Measurements from ENCODE around the gene IFI44. TPM values are rescaled to one million over a fixed set of nuclear protein-coding genes. Genes with fewer than 3 reads are reported as not detected.

Gene IFI44
- total RNA-seq, 1 donor from 2014 or later, result 17.7 TPM

DNA sequence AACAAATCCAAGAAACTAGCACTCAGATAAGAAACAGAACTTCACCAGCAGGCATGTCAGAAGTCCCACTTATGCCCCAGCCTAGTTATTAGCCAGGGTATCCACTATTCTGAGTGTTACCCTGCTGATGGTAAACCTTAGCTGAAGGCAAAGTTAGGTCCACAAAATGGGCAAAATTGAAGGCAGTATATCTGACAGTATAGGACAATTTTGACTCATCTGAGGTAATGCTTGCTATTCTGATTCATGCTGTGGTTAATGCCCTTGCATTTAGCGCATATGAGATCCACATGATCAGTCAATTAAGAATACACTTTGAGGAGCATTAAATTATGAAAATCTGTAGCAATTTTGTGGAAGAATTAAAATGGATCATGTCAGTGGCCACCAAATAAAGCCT lies 15.1 kb downstream of the IFI44 start:
- Histone ChIP-seq H3K4me3 (no peak overlapping the region), H3K4me1 (no peaks in the 10 kb centered on the region), H3K27ac (no peak overlapping the region), H3K9me3 (no peaks in the 10 kb centered on the region), H3K36me3 (peaks cover 0 to 9% of the 10 kb centered on the region in 2 donors), H3K27me3 (no peaks in the 10 kb centered on the region)
- intact Hi-C loops (cut with DNase I), result no loop called here
- TF ChIP-seq POLR2AphosphoS5 (IDR thresholded peaks at IDR 0.05; ENCODE audit: insufficient read depth in 1 of 2, low read depth in 1 of 2), result no peak
- DNase-seq (ENCODE audit: extremely low spot score in 2 of 2), result no peak

DNA sequence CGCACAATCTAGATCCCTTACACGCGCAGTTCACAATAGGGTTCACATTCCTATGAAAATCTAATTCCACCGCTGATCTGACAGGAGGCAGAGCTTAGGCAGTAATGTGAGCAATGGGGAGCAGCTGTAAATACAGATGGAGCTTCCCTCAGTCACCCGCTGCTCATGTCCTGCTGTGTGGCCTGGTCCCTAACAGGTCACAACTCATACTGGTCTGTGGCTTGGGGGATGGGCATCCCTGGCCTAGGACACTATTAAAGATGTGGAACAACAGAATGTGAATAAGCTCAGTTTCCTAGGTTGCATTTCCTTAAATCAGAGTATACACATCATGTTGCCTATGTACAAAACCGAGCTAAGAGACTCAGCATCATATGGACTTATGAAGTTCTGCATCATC lies 16.2 kb downstream of the IFI44 start:
- TF ChIP-seq POLR2AphosphoS5 (IDR thresholded peaks at IDR 0.05; ENCODE audit: insufficient read depth in 1 of 2, low read depth in 1 of 2) (no peak), POLR2A (IDR thresholded peaks at IDR 0.05) (no peak)
- TF ChIP-seq, protein P1, sequence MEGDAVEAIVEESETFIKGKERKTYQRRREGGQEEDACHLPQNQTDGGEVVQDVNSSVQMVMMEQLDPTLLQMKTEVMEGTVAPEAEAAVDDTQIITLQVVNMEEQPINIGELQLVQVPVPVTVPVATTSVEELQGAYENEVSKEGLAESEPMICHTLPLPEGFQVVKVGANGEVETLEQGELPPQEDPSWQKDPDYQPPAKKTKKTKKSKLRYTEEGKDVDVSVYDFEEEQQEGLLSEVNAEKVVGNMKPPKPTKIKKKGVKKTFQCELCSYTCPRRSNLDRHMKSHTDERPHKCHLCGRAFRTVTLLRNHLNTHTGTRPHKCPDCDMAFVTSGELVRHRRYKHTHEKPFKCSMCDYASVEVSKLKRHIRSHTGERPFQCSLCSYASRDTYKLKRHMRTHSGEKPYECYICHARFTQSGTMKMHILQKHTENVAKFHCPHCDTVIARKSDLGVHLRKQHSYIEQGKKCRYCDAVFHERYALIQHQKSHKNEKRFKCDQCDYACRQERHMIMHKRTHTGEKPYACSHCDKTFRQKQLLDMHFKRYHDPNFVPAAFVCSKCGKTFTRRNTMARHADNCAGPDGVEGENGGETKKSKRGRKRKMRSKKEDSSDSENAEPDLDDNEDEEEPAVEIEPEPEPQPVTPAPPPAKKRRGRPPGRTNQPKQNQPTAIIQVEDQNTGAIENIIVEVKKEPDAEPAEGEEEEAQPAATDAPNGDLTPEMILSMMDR (IDR thresholded peaks at IDR 0.05), result no peak
- H3K4me3 ChIP-seq, result no peak overlapping the region
- peaks cover 0 to 4% of the 10 kb centered on the region in 2 donors for H3K36me3 ChIP-seq
- H3K4me1 ChIP-seq, result no peaks in the 10 kb centered on the region
- no peaks in the 10 kb centered on the region for H3K27me3 ChIP-seq
- no peak overlapping the region for H3K27ac ChIP-seq
- intact Hi-C loops (cut with DNase I), result no loop called here
- no peaks in the 10 kb centered on the region for H3K9me3 ChIP-seq
- no peak for DNase-seq (ENCODE audit: extremely low spot score in 2 of 2)

DNA sequence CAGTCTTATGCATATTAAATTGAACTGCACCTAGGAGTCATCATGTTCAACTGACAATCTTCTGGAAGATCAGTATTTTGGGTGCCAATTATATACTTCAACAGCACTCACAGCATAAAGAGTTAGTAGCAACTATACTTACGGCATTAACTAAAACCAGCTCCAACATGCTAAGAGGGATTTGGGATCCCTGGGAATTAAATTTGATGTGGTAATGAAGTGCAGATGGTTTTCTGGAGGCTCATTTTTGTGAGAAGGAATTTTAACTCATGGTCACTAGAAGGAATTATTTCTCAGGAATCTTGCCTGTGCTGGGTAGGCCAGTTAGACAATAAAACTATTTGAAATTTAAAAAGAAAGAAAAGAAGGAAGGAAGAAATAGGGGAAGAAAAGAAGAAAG lies 18.3 kb downstream of the IFI44 start:
- Histone ChIP-seq H3K27me3 (no peaks in the 10 kb centered on the region), H3K4me3 (no peak overlapping the region), H3K4me1 (no peaks in the 10 kb centered on the region), H3K36me3 (no peaks in the 10 kb centered on the region), H3K9me3 (no peaks in the 10 kb centered on the region), H3K27ac (no peak overlapping the region)
- TF ChIP-seq POLR2A (IDR thresholded peaks at IDR 0.05), result no peak
- TF ChIP-seq POLR2AphosphoS5 (IDR thresholded peaks at IDR 0.05; ENCODE audit: insufficient read depth in 1 of 2, low read depth in 1 of 2), result no peak
- TF ChIP-seq, protein P1 (IDR thresholded peaks at IDR 0.05), result no peak
- intact Hi-C loops (cut with DNase I), result no loop called here
- no peak for DNase-seq (ENCODE audit: extremely low spot score in 2 of 2)

DNA sequence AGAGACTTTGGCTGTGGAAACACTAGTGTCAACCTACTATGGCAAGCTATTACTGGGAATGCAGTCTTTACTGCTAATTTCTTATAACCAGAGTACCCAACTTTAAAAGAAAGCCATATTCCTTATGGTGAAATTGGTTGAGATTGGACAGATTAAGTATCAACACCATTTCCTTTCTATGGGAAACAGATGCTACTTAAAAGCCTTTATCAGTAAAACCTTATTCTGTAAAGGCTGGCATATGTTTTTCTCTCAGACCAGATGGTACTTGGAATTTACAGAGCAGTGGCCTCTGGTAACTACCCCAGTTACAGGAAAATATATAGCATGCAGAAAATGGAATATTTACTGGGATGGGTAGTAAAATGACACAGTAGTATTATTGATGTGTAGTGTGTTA lies 18.8 kb downstream of the IFI44 start:
- intact Hi-C loops (cut with DNase I), result no loop called here
- Histone ChIP-seq H3K27ac (no peak overlapping the region), H3K4me1 (no peaks in the 10 kb centered on the region), H3K36me3 (no peaks in the 10 kb centered on the region), H3K9me3 (no peaks in the 10 kb centered on the region), H3K4me3 (no peak overlapping the region), H3K27me3 (no peaks in the 10 kb centered on the region)
- TF ChIP-seq POLR2AphosphoS5 (IDR thresholded peaks at IDR 0.05; ENCODE audit: insufficient read depth in 1 of 2, low read depth in 1 of 2) (no peak), POLR2A (IDR thresholded peaks at IDR 0.05) (no peak)
- TF ChIP-seq, protein P1 (IDR thresholded peaks at IDR 0.05), result no peak
- DNase-seq (ENCODE audit: extremely low spot score in 2 of 2), result no peak

DNA sequence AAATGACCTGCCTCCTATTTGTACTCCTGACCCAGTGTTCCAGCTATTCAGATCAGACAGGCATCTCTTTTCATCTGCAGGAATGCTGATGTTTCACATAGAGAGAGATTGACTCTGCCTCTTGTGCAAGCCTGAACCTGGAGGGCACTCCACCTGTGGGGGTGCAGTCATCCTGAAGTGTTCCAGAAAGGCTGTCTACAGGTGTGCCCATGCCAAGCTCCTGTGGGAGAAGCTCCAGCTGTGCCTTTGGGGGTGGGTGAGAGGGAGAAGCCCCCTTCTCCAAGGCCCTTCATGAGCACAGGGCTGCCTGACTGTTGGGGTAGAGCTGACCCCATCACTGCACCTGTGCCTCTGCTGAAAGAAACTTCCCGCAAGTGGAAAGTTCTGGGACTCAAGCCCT lies 22.8 kb downstream of the IFI44 start:
- no peak for DNase-seq (ENCODE audit: extremely low spot score in 2 of 2)
- TF ChIP-seq, protein P1 (IDR thresholded peaks at IDR 0.05), result no peak
- intact Hi-C loops (cut with DNase I), result loop anchor here (10.0 kb wide), 1 partner anchor 528 kb away; no protein-coding TSS in a partner anchor
- Histone ChIP-seq H3K27ac (no peak overlapping the region), H3K27me3 (no peaks in the 10 kb centered on the region), H3K9me3 (no peaks in the 10 kb centered on the region), H3K4me3 (no peak overlapping the region), H3K36me3 (no peaks in the 10 kb centered on the region), H3K4me1 (no peaks in the 10 kb centered on the region)

DNA sequence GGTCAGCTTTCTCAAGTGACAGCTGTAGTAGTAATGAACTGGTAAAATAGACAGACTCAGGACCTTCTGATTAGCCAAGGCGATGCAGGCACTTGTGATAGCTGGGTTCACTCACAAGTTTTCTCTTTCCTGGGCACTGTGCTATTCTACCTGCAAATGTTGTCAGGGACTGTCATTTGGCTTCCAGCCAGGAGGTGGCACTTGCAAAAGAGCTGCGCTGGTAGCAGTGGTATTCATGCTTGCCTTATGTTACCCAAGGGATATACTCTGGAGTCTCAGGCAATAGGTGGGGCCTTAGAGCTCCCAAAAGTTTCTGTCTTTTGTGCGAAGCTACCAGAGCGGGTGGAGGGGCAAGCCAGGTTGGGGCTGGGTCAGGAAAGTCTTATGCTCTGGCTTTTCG lies 23.5 kb downstream of the IFI44 start:
- no peak overlapping the region for H3K27ac ChIP-seq
- no peaks in the 10 kb centered on the region for H3K27me3 ChIP-seq
- no peaks in the 10 kb centered on the region for H3K4me1 ChIP-seq
- TF ChIP-seq, protein P1 (IDR thresholded peaks at IDR 0.05), result no peak
- TF ChIP-seq POLR2AphosphoS5 (IDR thresholded peaks at IDR 0.05; ENCODE audit: insufficient read depth in 1 of 2, low read depth in 1 of 2) (no peak), POLR2A (IDR thresholded peaks at IDR 0.05) (no peak)
- intact Hi-C loops (cut with DNase I), result loop anchor here (10.0 kb wide), 1 partner anchor 528 kb away; no protein-coding TSS in a partner anchor
- no peaks in the 10 kb centered on the region for H3K9me3 ChIP-seq
- no peak overlapping the region for H3K4me3 ChIP-seq
- H3K36me3 ChIP-seq, result no peaks in the 10 kb centered on the region
- DNase-seq (ENCODE audit: extremely low spot score in 2 of 2), result no peak

Measured in vagina (tissue), 2 donors.